ENCODE results near the gene MAP3K3.

MAP3K3 gene

GRCh38 chr17:63646488-63646806 is 24.2 kb downstream of the MAP3K3 start:
- peak overlapping the region; percentile 20 for H3K27ac ChIP-seq (ENCODE audit: low read depth, low read length)
- peaks cover 17% of the 10 kb centered on the region for H3K36me3 ChIP-seq (ENCODE audit: control insufficient read depth, low read length)
- no peaks in the 10 kb centered on the region; the same call in 1 of the 2 replicates for H4K20me1 ChIP-seq (ENCODE audit: control insufficient read depth, insufficient read depth, low read depth, low read length)
- no peaks in the 10 kb centered on the region for H3K9me3 ChIP-seq (ENCODE audit: control insufficient read depth, insufficient read depth, low read length)
- H3K4me2 ChIP-seq (ENCODE audit: low read length): peak overlapping the region; percentile 3; the same call in 1 of the 2 replicates
- H3K27me3 ChIP-seq (ENCODE audit: control insufficient read depth, low read length): no peaks in the 10 kb centered on the region
- H3K9me2 ChIP-seq (replicated peaks; ENCODE audit: control insufficient read depth, low read length): no peaks in the 10 kb centered on the region
- TF ChIP-seq CTCF (IDR thresholded peaks at IDR 0.05; ENCODE audit: low read depth, low read length, poor library complexity, severe bottlenecking): no peak
- TF ChIP-seq EZH2phosphoT487 (IDR thresholded peaks at IDR 0.05; ENCODE audit: borderline replicate concordance, low read length): no peak
- no peaks in the 10 kb centered on the region for H3F3A ChIP-seq (ENCODE audit: control insufficient read depth, insufficient read depth)
- no peaks in the 10 kb centered on the region for H3K79me2 ChIP-seq (ENCODE audit: control insufficient read depth, low read length)
- no peak overlapping the region for H3K4me3 ChIP-seq (ENCODE audit: low read length)
- peaks cover 26% of the 10 kb centered on the region for H3K4me1 ChIP-seq (ENCODE audit: control insufficient read depth, low read length)

GRCh38 chr17:63647065-63647725 is 25.0 kb downstream of the MAP3K3 start:
- no peaks in the 10 kb centered on the region for H3K27me3 ChIP-seq (ENCODE audit: control insufficient read depth, low read length)
- H3K9me3 ChIP-seq (ENCODE audit: control insufficient read depth, insufficient read depth, low read length): no peaks in the 10 kb centered on the region
- TF ChIP-seq CTCF (IDR thresholded peaks at IDR 0.05; ENCODE audit: low read depth, low read length, poor library complexity, severe bottlenecking) (no peak), EZH2phosphoT487 (IDR thresholded peaks at IDR 0.05; ENCODE audit: borderline replicate concordance, low read length) (no peak)
- H3K36me3 ChIP-seq (ENCODE audit: control insufficient read depth, low read length): peaks cover 18% of the 10 kb centered on the region
- H3K4me2 ChIP-seq (ENCODE audit: low read length): no peak overlapping the region
- H3K79me2 ChIP-seq (ENCODE audit: control insufficient read depth, low read length): no peaks in the 10 kb centered on the region
- H3F3A ChIP-seq (ENCODE audit: control insufficient read depth, insufficient read depth): no peaks in the 10 kb centered on the region
- peaks cover 26% of the 10 kb centered on the region for H3K4me1 ChIP-seq (ENCODE audit: control insufficient read depth, low read length)
- no peaks in the 10 kb centered on the region; the same call in 1 of the 2 replicates for H4K20me1 ChIP-seq (ENCODE audit: control insufficient read depth, insufficient read depth, low read depth, low read length)
- H3K4me3 ChIP-seq (ENCODE audit: low read length): no peak overlapping the region
- no peaks in the 10 kb centered on the region for H3K9me2 ChIP-seq (replicated peaks; ENCODE audit: control insufficient read depth, low read length)
- H3K27ac ChIP-seq (ENCODE audit: low read depth, low read length): no peak overlapping the region

DNA sequence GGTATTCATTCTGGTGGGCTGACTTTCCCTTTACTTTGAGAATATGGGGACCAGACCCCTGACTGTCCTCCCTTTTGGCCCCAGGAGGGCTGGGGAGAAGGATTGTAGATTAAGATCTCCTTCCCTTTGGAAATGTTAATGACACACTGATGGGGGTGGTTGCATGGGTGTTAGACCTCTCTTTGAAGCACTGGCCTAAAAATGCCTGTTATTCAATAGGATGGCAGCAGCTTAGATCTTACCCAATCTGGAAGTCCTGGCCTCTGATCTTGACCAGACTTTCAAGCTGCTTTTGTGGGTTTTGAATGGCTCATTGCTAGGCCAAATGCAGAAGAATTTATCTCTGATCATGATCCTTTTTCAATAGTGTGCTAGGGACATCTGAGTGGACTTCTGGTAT is 25.7 kb downstream of the MAP3K3 start:
- Histone ChIP-seq H3K4me1 (ENCODE audit: control insufficient read depth, low read length) (peaks cover 30% of the 10 kb centered on the region), H3K4me3 (ENCODE audit: low read length) (no peak overlapping the region), H3F3A (ENCODE audit: control insufficient read depth, insufficient read depth) (no peaks in the 10 kb centered on the region), H3K27ac (ENCODE audit: low read depth, low read length) (no peak overlapping the region), H3K36me3 (ENCODE audit: control insufficient read depth, low read length) (peaks cover 23% of the 10 kb centered on the region), H3K9me2 (replicated peaks; ENCODE audit: control insufficient read depth, low read length) (no peaks in the 10 kb centered on the region), H3K9me3 (ENCODE audit: control insufficient read depth, insufficient read depth, low read length) (no peaks in the 10 kb centered on the region), H3K27me3 (ENCODE audit: control insufficient read depth, low read length) (no peaks in the 10 kb centered on the region), H3K79me2 (ENCODE audit: control insufficient read depth, low read length) (no peaks in the 10 kb centered on the region), H4K20me1 (ENCODE audit: control insufficient read depth, insufficient read depth, low read depth, low read length) (no peaks in the 10 kb centered on the region; the same call in 1 of the 2 replicates), H3K4me2 (ENCODE audit: low read length) (no peak overlapping the region)
- TF ChIP-seq EZH2phosphoT487 (IDR thresholded peaks at IDR 0.05; ENCODE audit: borderline replicate concordance, low read length) (no peak), CTCF (IDR thresholded peaks at IDR 0.05; ENCODE audit: low read depth, low read length, poor library complexity, severe bottlenecking) (no peak)

Measured in DOHH2 (cell line).